ENCODE data around the gene RGS6. TPM values are rescaled to one million over a fixed set of nuclear protein-coding genes. Genes with fewer than 3 reads are reported as not detected.

The RGS6 gene
- total and polyA plus RNA-seq, 2 of the 4 experiments (the other 2 are of a cell fraction): not detected

GRCh38 chr14:72499746-72500145 lies 567.5 kb downstream of the RGS6 start:
- no CpG with 5 or more reads among the region's 5 CpGs for WGBS, 2 experiments (ENCODE audit: extremely low coverage in 2 of 2, insufficient read length in 1 of 2)
- Histone ChIP-seq H2AK5ac (ENCODE audit: low read depth, low read length) (no peak overlapping the region), H3K4ac (ENCODE audit: low read depth, low read length) (no peak overlapping the region), H4K8ac (ENCODE audit: low read depth in 2 of 2, low read length in 2 of 2) (no peak overlapping the region), H3K9me3 (ENCODE audit: control insufficient read depth, insufficient read depth, low read length) (peaks cover 2% of the 10 kb centered on the region; the same call in 1 of the 2 replicates), H2BK5ac (ENCODE audit: low read depth, low read length, poor library complexity, severe bottlenecking) (no peak overlapping the region), H2BK20ac (ENCODE audit: low read depth, low read length) (no peak overlapping the region), H3K18ac (ENCODE audit: low read depth, low read length) (no peak overlapping the region), H4K91ac (ENCODE audit: insufficient read depth, low read depth, low read length) (no peak overlapping the region), H3K9ac (ENCODE audit: low read depth, low read length) (no peak overlapping the region), H3K36me3 (ENCODE audit: control insufficient read depth, insufficient read depth, low read length) (no peaks in the 10 kb centered on the region), H3K56ac (ENCODE audit: extremely low read depth, insufficient read depth, low read length) (no peak overlapping the region), H2AFZ (replicated peaks; ENCODE audit: low read length, poor library complexity) (no peak overlapping the region), H3K27ac (ENCODE audit: insufficient read depth, low read length) (no peak overlapping the region), H3K14ac (replicated peaks; ENCODE audit: low read depth, low read length) (no peak overlapping the region), H3K79me1 (ENCODE audit: low read depth in 1 of 2, low read length in 2 of 2) (no peaks in the 10 kb centered on the region), H3K4me1 (ENCODE audit: control insufficient read depth, insufficient read depth, low read length) (no peaks in the 10 kb centered on the region), H3K4me3 (ENCODE audit: insufficient read depth, low read depth, low read length) (no peak overlapping the region), H2AK9ac (replicated peaks; ENCODE audit: low read depth, low read length, poor library complexity) (no peak overlapping the region), H3K27me3 (ENCODE audit: control insufficient read depth, insufficient read depth, low read length) (peaks cover 21% of the 10 kb centered on the region), H3K4me2 (ENCODE audit: low read depth, low read length) (no peak overlapping the region), H2BK120ac (ENCODE audit: low read depth, low read length) (no peak overlapping the region), H3K23ac (ENCODE audit: low read depth, low read length) (no peak overlapping the region), H2BK15ac (ENCODE audit: low read depth, low read length) (no peak overlapping the region), H4K5ac (ENCODE audit: low read depth, low read length) (no peak overlapping the region), H3K9me1 (ENCODE audit: insufficient read depth, low read length) (no peaks in the 10 kb centered on the region), H4K20me1 (ENCODE audit: insufficient read depth, low read length) (no peaks in the 10 kb centered on the region)
- TF ChIP-seq CTCF (conservative IDR thresholded peaks at IDR 0.05; ENCODE audit: low read depth, low read length) (no peak), FOS (IDR thresholded peaks at IDR 0.05; ENCODE audit: low read depth, low read length) (no peak), ELK1 (IDR thresholded peaks at IDR 0.05; ENCODE audit: borderline replicate concordance, low read depth, low read length) (no peak), MAFK (IDR thresholded peaks at IDR 0.05; ENCODE audit: low read depth, low read length) (no peak), NFE2L2 (IDR thresholded peaks at IDR 0.05; ENCODE audit: low read depth, low read length) (no peak), MAZ (IDR thresholded peaks at IDR 0.05; ENCODE audit: borderline replicate concordance, low read depth, low read length) (no peak), RAD21 (IDR thresholded peaks at IDR 0.05; ENCODE audit: low read length) (no peak), POLR2A (IDR thresholded peaks at IDR 0.05; ENCODE audit: low read depth, low read length) (no peak), RFX5 (IDR thresholded peaks at IDR 0.05; ENCODE audit: low read depth, low read length) (no peak), RCOR1 (IDR thresholded peaks at IDR 0.05; ENCODE audit: insufficient replicate concordance, low read length) (no peak), CEBPB (IDR thresholded peaks at IDR 0.05; ENCODE audit: low read depth, low read length) (no peak), CHD1 (IDR thresholded peaks at IDR 0.05; ENCODE audit: low read depth, low read length) (no peak), SMC3 (IDR thresholded peaks at IDR 0.05; ENCODE audit: low read depth, low read length) (no peak), MXI1 (IDR thresholded peaks at IDR 0.05; ENCODE audit: borderline replicate concordance, low read depth, low read length) (no peak), BHLHE40 (IDR thresholded peaks at IDR 0.05; ENCODE audit: low read depth, low read length) (no peak)
- TF ChIP-seq, protein P1, sequence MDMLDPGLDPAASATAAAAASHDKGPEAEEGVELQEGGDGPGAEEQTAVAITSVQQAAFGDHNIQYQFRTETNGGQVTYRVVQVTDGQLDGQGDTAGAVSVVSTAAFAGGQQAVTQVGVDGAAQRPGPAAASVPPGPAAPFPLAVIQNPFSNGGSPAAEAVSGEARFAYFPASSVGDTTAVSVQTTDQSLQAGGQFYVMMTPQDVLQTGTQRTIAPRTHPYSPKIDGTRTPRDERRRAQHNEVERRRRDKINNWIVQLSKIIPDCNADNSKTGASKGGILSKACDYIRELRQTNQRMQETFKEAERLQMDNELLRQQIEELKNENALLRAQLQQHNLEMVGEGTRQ (IDR thresholded peaks at IDR 0.05; ENCODE audit: low read depth, low read length): no peak
- dilution Hi-C loops (cut with HindIII; ENCODE audit: low sequenced_read_pairs, unreplicated experiment): no loop called here
- DNase-seq: no peak
- POLR2A ChIA-PET (ENCODE audit: unreplicated experiment): interaction anchor here (0.6 kb wide), 2 partner anchors 8 to 9 kb away, joined by 3 to 4 read pairs; no protein-coding TSS in a partner anchor
- no peak for ATAC-seq (ENCODE audit: low read depth)
- CTCF ChIA-PET: no interaction called here
- intact Hi-C loops (cut with micrococcal nuclease): no loop called here
- in situ Hi-C loops (cut with MboI; ENCODE audit: low sequenced_read_pairs): no loop called here
- BruUV-seq (replicated peaks): no TSS peak
